Endothelial cell of umbilical vein (primary cell): ENCODE measurements around the gene ENTR1. TPM values are rescaled to one million over a fixed set of nuclear protein-coding genes. Genes with fewer than 3 reads are reported as not detected.

ENCODE experiments used
- BruUV-seq: library from RNA; stranded (reverse); fragments of 400-500 nt; replicated peaks from 2 replicates; lab custom pipeline; 2021; lab: Mats Ljungman, UMichigan
- CTCF ChIA-PET: fragments of 300-600, 350-600 bp; sonication (Branson Sonifier 250); formaldehyde crosslinking; loops from one replicate; lab custom pipeline; 2021; ENCODE audit warnings: antibody characterized with exemption, inconsistent platforms; lab: Charles Lee
- POLR2A ChIA-PET: fragments of 300-600, 350-600 bp; sonication (Branson Sonifier 250); formaldehyde crosslinking; loops from one replicate; lab custom pipeline; 2021; ENCODE audit warnings: antibody characterized with exemption, inconsistent platforms; lab: Charles Lee
- DNase-seq: peaks from one replicate; pipeline ENCODE4 v3.0.0-alpha.2; 2011; ENCODE audit warnings: low read depth, low spot score
- FAIRE-seq: peaks from 2 replicates; lab custom pipeline; 2011; peaks lifted over from hg19 to GRCh38; lab: Jason Lieb, UNC
- H2AFZ ChIP-seq: 2 replicates; pipeline ENCODE4 v1.6.0; 2012; ENCODE audit warnings: low read depth, low read length, control low read depth, inconsistent platforms
- H3K27ac ChIP-seq: 2 replicates; pipeline ENCODE4 v1.5.1; 2011; ENCODE audit warnings: low read depth, mild to moderate bottlenecking, control low read depth, low read length, moderate library complexity; ENCODE audit not compliant: insufficient read depth
- H3K27me3 ChIP-seq, 2 experiments: 2 replicates each; pipeline versions ENCODE4 v1.6.0 to v1.6.1; 2011; ENCODE audit warnings: low read length in 2 of 2, mixed read lengths in 1 of 2; ENCODE audit not compliant: control insufficient read depth in 2 of 2, insufficient read depth in 2 of 2
- H3K36me3 ChIP-seq, 2 experiments: 2 replicates in 1 of 2; 3 replicates in 1 of 2; pipeline ENCODE4 v1.5.1; 2011; ENCODE audit warnings: low read length in 2 of 2, mild to moderate bottlenecking in 1 of 2, moderate library complexity in 1 of 2; ENCODE audit not compliant: control insufficient read depth in 2 of 2, insufficient read depth in 2 of 2; ENCODE audit errors: extremely low read depth in 1 of 2
- H3K4me1 ChIP-seq: 3 replicates; pipeline ENCODE4 v1.5.1; 2011; ENCODE audit warnings: mild to moderate bottlenecking, low read length; ENCODE audit not compliant: control insufficient read depth, insufficient read depth; ENCODE audit errors: extremely low read depth
- H3K4me2 ChIP-seq: 2 replicates; pipeline ENCODE4 v1.6.1; 2011; ENCODE audit warnings: low read length, control low read depth, mixed read lengths; ENCODE audit not compliant: insufficient read depth
- H3K4me3 ChIP-seq, 3 experiments: fragments of 200-600 bp in 1 of 3; sonication (generic), shearing (Covaris generic) in 1 of 3; replicated peaks in 1 of 3; 2 replicates each; pipeline ENCODE4 v1.5.1; 2011 to 2016; ENCODE audit warnings: control low read depth in 3 of 3, low read length in 3 of 3, mild to moderate bottlenecking in 2 of 3, inconsistent platforms in 1 of 3, low read depth in 1 of 3, moderate library complexity in 1 of 3; ENCODE audit not compliant: insufficient read depth in 1 of 3
- H3K79me2 ChIP-seq: 2 replicates; pipeline ENCODE4 v1.6.0; 2012; ENCODE audit warnings: low read length, inconsistent platforms; ENCODE audit not compliant: control insufficient read depth, insufficient read depth
- H3K9ac ChIP-seq: replicated peaks from 2 replicates; pipeline ENCODE3; 2011; ENCODE audit warnings: low read length, control low read depth; ENCODE audit not compliant: insufficient read depth; ENCODE audit errors: extremely low read depth
- H3K9me1 ChIP-seq: replicated peaks from 3 replicates; pipeline ENCODE4 v1.6.0; 2011; ENCODE audit warnings: mild to moderate bottlenecking, low read length; ENCODE audit not compliant: control insufficient read depth, insufficient read depth; ENCODE audit errors: extremely low read depth
- H3K9me3 ChIP-seq: replicated peaks from 2 replicates; pipeline ENCODE4 v1.5.1; 2012; ENCODE audit warnings: low read length, inconsistent platforms; ENCODE audit not compliant: control insufficient read depth, insufficient read depth
- H4K20me1 ChIP-seq: replicated peaks from 2 replicates; pipeline ENCODE3; 2011; ENCODE audit warnings: mild to moderate bottlenecking, low read length; ENCODE audit not compliant: control insufficient read depth, insufficient read depth; ENCODE audit errors: extremely low read depth
- EZH2 ChIP-seq: IDR thresholded peaks from 2 replicates; pipeline ENCODE4 v1.6.1; 2012; ENCODE audit warnings: borderline replicate concordance, low read depth, mild to moderate bottlenecking, moderate library complexity, low read length, inconsistent platforms; ENCODE audit not compliant: severe bottlenecking
- FOS ChIP-seq: IDR thresholded peaks from 2 replicates; pipeline ENCODE4 v1.6.1; 2011; ENCODE audit warnings: mild to moderate bottlenecking, low read length, moderate library complexity, borderline replicate concordance; ENCODE audit not compliant: insufficient read depth
- GATA2 ChIP-seq: IDR thresholded peaks from 2 replicates; pipeline ENCODE4 v1.7.0; 2011; ENCODE audit warnings: low read depth, mild to moderate bottlenecking, moderate library complexity, mixed read lengths, low read length; ENCODE audit not compliant: insufficient read length, insufficient read depth
- JUN ChIP-seq: IDR thresholded peaks from 2 replicates; pipeline ENCODE4 v1.6.1; 2011; ENCODE audit warnings: borderline replicate concordance, low read depth; ENCODE audit not compliant: insufficient read length, insufficient read depth
- MAX ChIP-seq: IDR thresholded peaks from 2 replicates; pipeline ENCODE4 v1.6.1; 2011; ENCODE audit not compliant: insufficient read depth, insufficient read length
- MYC ChIP-seq: IDR thresholded peaks from one replicate; pipeline ENCODE4 v1.6.1; 2011; ENCODE audit warnings: mild to moderate bottlenecking, low read depth, low read length
- POLR2A ChIP-seq: IDR thresholded peaks from 2 replicates; pipeline ENCODE4 v1.6.1; 2012; ENCODE audit warnings: low read depth, mild to moderate bottlenecking, control low read depth, low read length
- POLR2AphosphoS5 ChIP-seq: IDR thresholded peaks from 2 replicates; pipeline ENCODE4 v1.6.1; 2012; ENCODE audit warnings: low read depth, mild to moderate bottlenecking, control low read depth, low read length, moderate library complexity; ENCODE audit not compliant: insufficient read depth
- dilution Hi-C: fragments of 300-500 bp; cut with MboI; formaldehyde crosslinking; loops from one replicate; pipeline ENCODE4 v1.15.0; 2019; ENCODE audit warnings: low sequenced_read_pairs; ENCODE audit not compliant: extremely low pct_ligation_motif_present
- intact Hi-C: fragments of 100-400 bp; cut with micrococcal nuclease; formaldehyde crosslinking; loops from one replicate; pipeline ENCODE4 v1.10.0; 2022
- polyA plus RNA-seq, 4 experiments: library from polyadenylated mRNA; depleted of rRNA in 3 of 4; stranded (reverse) in 3 of 4; unstranded in 1 of 4; fragments of >200 nt; gene quantifications; 2 replicates each; pipeline versions ENCODE4 v1.2.1 to v1.2.3, GENCODE V29; 2011 to 2012; ENCODE audit warnings: missing spikeins in 1 of 4
- total RNA-seq: library from RNA; stranded (reverse); gene quantifications from 2 replicates; pipeline ENCODE4 v1.2.3, GENCODE V29; 2021
- TF ChIP-seq, protein P1 (sequence below), 2 donors: IDR thresholded peaks; 1 replicate in 1 of 2; 2 replicates in 1 of 2; pipeline ENCODE4 v1.5.1; 2011; ENCODE audit warnings: low read length in 2 of 2, mild to moderate bottlenecking in 2 of 2, moderate library complexity in 2 of 2, control low read depth in 1 of 2, inconsistent platforms in 1 of 2, low read depth in 1 of 2; ENCODE audit not compliant: insufficient read depth in 1 of 2; ENCODE audit errors: extremely low read depth in 1 of 2

Gene ENTR1
- total and polyA plus RNA-seq, 2 donors (not counting 3 experiments of a cell fraction or from before 2014, with no cell fraction given) = 36.0 to 61.6 TPM

DNA sequence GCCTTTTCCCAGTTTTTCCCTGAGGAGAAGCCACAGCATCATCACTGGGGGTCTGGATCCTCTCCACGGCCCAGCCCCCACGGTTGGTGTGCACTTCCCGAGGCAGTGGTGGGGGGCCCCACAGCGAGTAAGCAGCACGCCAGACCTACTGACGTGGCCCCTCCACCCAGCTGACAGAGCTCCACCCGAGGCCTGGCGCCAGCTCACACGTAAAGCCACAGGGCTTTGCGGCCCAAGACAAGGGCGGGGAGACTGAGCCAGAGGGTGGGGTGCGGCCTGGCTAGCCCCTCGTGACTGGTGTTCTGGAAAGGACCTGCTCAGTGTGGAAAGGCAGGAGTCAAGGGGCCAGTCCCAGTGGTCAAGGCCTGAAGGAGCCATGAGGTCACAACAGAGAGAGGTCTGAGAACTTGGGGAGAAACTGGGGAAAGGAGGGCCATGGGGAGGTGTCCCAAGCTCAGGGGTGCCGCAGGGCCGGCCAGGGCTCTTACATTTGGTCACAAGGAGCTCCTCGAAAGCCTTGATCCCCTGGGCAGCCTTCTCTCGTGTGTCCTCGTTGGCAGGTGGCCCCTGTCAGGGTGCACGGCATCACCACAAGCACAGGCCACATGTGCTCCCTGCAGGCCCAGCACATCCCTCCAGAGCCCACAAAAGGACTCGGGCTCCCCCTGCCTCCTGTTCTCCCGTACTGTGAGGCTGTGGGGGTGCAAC, 15.9 kb downstream of the ENTR1 start:
- Histone ChIP-seq H3K9me1 (no peaks in the 10 kb centered on the region), H4K20me1 (no peaks in the 10 kb centered on the region), H3K27ac (no peak overlapping the region), H3K9ac (no peak overlapping the region), H3K4me1 (peaks cover 6% of the 10 kb centered on the region), H3K4me3 (no peak overlapping the region), H2AFZ (no peak overlapping the region), H3K4me2 (no peak overlapping the region), H3K9me3 (no peaks in the 10 kb centered on the region), H3K79me2 (peaks cover 17% of the 10 kb centered on the region), H3K27me3 (no peaks in the 10 kb centered on the region), H3K36me3 (peaks cover 9 to 67% of the 10 kb centered on the region in 2 experiments)
- DNase-seq (no peak), FAIRE-seq (no peak)
- dilution Hi-C loops = no loop called here
- POLR2A ChIA-PET = no interaction called here
- intact Hi-C loops = no loop called here
- BruUV-seq = no TSS peak
- TF ChIP-seq MAX = no peak
- TF ChIP-seq, protein P1, sequence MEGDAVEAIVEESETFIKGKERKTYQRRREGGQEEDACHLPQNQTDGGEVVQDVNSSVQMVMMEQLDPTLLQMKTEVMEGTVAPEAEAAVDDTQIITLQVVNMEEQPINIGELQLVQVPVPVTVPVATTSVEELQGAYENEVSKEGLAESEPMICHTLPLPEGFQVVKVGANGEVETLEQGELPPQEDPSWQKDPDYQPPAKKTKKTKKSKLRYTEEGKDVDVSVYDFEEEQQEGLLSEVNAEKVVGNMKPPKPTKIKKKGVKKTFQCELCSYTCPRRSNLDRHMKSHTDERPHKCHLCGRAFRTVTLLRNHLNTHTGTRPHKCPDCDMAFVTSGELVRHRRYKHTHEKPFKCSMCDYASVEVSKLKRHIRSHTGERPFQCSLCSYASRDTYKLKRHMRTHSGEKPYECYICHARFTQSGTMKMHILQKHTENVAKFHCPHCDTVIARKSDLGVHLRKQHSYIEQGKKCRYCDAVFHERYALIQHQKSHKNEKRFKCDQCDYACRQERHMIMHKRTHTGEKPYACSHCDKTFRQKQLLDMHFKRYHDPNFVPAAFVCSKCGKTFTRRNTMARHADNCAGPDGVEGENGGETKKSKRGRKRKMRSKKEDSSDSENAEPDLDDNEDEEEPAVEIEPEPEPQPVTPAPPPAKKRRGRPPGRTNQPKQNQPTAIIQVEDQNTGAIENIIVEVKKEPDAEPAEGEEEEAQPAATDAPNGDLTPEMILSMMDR (IDR thresholded peaks at IDR 0.05; ENCODE audit: extremely low read depth in 1 of 2, insufficient read depth in 1 of 2, low read depth in 1 of 2, low read length in 2 of 2) = no peak
- TF ChIP-seq JUN = no peak
- TF ChIP-seq POLR2A = no peak
- no peak for TF ChIP-seq EZH2
- no peak for TF ChIP-seq POLR2AphosphoS5
- TF ChIP-seq FOS = no peak
- no peak for TF ChIP-seq MYC
- TF ChIP-seq GATA2 = no peak
- CTCF ChIA-PET = no interaction called here
